Superior temporal gyrus (tissue), 1 donor: ENCODE results near the gene ITK.

ENCODE experiments used
- DNase-seq: peaks from one replicate; pipeline ENCODE4 v3.0.0-alpha.2; 2016; ENCODE audit errors: extremely low spot score

Gene ITK

GRCh38 chr5:157180374-157181264 is at the start of gene ITK:
Gene ITK, plus strand, starts transcription at chr5:157180840. Its CDS starts 138 bp downstream, at chr5:157180978.
- no peak for DNase-seq

GRCh38 chr5:157130925-157131324 is 49.7 kb upstream of the ITK start:
- DNase-seq: no peak

GRCh38 chr5:157132281-157132612 is 48.4 kb upstream of the ITK start:
- DNase-seq: no peak

- peak; percentile 34 for DNase-seq
Measured at GRCh38 chr5:157137691-157138090, 42.9 kb upstream of the ITK start.

- peak; percentile 100 for DNase-seq
Measured at GRCh38 chr5:157142317-157143126, 38.1 kb upstream of the ITK start, which contains the start of gene MED7. Gene MED7, minus strand, starts transcription at chr5:157142865. Its CDS starts 3,434 bp downstream, at chr5:157139431.

GRCh38 chr5:157143127-157143971 is 37.3 kb upstream of the ITK start:
- no peak for DNase-seq

- peak; percentile 88 for DNase-seq
Measured at GRCh38 chr5:157148734-157149615, 31.7 kb upstream of the ITK start.

GRCh38 chr5:157150995-157151394 is 29.6 kb upstream of the ITK start:
- no peak for DNase-seq

- DNase-seq: no peak
Measured at GRCh38 chr5:157155297-157155696, 25.3 kb upstream of the ITK start.

- DNase-seq: no peak
Measured at GRCh38 chr5:157157293-157157891, 23.2 kb upstream of the ITK start.

GRCh38 chr5:157159209-157159751 is 21.4 kb upstream of the ITK start:
- no peak for DNase-seq

- DNase-seq: no peak
Measured at GRCh38 chr5:157160001-157160400, 20.6 kb upstream of the ITK start.

GRCh38 chr5:157161996-157162395 is 18.6 kb upstream of the ITK start:
- DNase-seq: no peak

GRCh38 chr5:157162919-157163510 is 17.6 kb upstream of the ITK start:
- no peak for DNase-seq

- DNase-seq: no peak
Measured at GRCh38 chr5:157164521-157164920, 16.1 kb upstream of the ITK start.

GRCh38 chr5:157165261-157165660 is 15.4 kb upstream of the ITK start:
- no peak for DNase-seq

- DNase-seq: no peak
Measured at GRCh38 chr5:157165668-157166067, 15.0 kb upstream of the ITK start.

GRCh38 chr5:157166214-157167213 is 14.1 kb upstream of the ITK start, which contains the start of gene GARIN3:
Gene GARIN3, minus strand, starts transcription at chr5:157166264. Its CDS starts 96 bp downstream, at chr5:157166168.
- DNase-seq: no peak
